ENCODE results near the gene ANKRD13B.
A peak's percentile ranks its signal among the peaks of the same experiment; 100 is the strongest.

Gene ANKRD13B

DNA sequence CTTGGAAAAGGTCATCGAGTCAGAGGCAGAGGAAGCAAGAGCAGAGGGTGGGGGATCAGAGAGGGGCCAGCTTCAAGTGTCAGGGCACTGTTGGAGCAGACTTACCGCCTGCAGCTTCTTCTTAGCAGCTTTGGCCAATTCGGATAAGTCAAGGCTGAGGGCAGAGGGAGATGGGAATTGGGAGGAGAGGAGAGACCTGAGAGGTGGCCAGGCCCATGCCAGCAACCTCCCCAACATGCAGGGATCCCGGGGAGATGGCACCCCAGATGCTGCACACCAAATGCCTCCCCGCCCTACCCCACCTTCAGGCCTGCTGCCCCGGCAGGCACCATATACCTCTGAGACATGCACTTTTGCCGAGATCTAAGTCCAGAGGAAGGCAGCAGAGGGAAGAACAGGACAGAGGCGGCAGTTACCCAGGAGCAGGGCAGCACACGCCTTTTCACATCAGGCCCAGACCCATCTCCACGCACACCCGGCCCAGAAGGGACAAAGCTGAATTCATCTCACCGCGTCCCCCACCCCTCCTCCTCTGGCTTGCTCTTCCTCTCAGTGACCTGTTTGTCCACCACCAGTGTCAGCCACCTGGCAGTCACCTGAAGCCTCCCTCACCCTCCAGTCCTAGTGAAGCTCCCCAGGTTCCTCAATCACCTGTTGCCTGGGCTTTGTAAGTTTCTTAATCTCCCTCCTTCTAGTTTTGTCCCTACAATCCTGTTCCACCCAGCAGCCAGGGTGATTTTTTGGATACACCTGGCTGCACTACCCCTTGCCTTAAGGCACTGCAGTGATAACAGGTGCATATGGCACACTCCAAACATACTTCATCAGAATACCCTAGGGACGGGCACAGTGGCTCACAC, 14.1 kb upstream of the ANKRD13B start:
- H3K4me3 ChIP-seq (ENCODE audit: low read depth, low read length), result no peak overlapping the region
- TF ChIP-seq, protein P1, sequence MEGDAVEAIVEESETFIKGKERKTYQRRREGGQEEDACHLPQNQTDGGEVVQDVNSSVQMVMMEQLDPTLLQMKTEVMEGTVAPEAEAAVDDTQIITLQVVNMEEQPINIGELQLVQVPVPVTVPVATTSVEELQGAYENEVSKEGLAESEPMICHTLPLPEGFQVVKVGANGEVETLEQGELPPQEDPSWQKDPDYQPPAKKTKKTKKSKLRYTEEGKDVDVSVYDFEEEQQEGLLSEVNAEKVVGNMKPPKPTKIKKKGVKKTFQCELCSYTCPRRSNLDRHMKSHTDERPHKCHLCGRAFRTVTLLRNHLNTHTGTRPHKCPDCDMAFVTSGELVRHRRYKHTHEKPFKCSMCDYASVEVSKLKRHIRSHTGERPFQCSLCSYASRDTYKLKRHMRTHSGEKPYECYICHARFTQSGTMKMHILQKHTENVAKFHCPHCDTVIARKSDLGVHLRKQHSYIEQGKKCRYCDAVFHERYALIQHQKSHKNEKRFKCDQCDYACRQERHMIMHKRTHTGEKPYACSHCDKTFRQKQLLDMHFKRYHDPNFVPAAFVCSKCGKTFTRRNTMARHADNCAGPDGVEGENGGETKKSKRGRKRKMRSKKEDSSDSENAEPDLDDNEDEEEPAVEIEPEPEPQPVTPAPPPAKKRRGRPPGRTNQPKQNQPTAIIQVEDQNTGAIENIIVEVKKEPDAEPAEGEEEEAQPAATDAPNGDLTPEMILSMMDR (IDR thresholded peaks at IDR 0.05; ENCODE audit: borderline replicate concordance, insufficient read depth, low read depth, low read length), result no peak

DNA sequence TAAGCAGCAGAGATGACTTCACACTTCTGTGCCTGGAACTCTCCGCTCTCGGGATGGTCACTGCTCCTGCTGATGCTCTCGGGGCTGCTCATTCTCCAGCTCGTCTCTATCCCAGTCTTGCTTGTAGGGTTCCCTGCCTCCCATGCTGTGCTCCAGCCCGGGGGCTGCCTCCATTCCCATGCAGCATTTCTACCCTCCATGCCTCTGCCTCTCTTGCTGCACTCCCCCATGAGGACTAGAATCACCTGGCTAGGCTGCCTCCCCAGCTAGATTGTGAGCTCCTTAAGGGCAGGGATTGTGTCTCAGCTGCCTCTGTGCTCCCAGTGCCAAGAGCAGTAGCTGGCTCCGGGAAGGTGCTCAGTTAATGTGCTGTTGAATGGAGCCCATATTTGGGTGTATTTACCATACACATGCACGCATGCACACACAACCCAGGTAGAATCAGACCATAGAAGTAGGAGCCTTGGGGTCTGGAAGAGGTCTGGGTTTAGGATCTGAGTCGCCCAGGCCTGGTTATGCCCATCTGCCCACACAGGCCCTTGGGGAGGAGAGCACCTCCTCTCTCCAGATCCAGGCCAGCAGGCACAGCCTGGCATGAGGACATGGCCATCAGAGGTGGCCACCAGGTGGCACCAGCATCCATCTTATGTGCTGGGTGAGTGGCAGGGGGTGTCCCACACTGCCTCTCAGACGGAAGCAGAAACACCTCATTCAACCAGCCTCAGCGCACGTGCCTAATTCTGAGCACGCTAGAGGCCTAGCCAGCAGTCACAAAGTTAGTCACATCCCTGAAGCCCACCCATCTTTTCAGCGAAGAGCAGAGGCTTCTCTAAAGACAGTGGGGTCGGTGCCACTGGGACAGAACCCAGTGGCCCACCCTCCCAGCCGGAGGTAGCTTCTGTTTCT, 12.8 kb upstream of the ANKRD13B start:
- no peak overlapping the region for H3K4me3 ChIP-seq (ENCODE audit: low read depth, low read length)
- TF ChIP-seq, protein P1 (IDR thresholded peaks at IDR 0.05; ENCODE audit: borderline replicate concordance, insufficient read depth, low read depth, low read length), result peak; percentile 89

DNA sequence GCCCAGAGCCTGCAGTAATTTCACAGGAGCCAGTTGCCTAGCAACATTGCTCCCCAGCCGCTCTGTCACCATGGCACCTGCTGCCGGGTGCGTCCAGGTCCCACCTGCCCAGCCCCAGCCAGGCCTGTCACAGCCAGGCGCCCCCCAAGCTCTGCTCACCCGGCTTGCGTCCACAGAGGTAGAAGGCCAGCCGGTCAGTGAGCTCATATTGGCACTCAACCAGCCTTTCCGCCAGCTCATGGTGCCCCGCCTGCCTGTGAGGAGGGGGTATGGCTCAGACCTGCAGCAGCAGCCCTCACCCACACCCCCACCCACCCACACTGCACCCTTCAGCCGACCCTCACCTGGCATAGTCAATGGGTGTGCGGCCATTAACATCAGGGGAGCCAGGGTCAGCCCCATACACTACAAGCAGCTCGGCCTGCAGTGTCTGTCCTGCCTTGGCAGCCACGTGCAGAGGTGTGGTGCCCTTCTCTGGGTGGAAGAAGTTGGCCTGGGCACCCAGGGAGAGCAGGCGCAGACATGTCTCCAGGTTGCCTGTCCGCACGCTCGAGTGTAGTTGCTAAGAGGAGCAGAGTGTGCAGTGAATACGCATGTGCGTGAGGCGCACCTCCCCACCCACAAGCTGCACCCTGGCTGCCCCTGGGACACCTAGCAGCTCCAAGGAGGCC, 11.2 kb upstream of the ANKRD13B start:
- TF ChIP-seq, protein P1 (IDR thresholded peaks at IDR 0.05; ENCODE audit: borderline replicate concordance, insufficient read depth, low read depth, low read length), result no peak

DNA sequence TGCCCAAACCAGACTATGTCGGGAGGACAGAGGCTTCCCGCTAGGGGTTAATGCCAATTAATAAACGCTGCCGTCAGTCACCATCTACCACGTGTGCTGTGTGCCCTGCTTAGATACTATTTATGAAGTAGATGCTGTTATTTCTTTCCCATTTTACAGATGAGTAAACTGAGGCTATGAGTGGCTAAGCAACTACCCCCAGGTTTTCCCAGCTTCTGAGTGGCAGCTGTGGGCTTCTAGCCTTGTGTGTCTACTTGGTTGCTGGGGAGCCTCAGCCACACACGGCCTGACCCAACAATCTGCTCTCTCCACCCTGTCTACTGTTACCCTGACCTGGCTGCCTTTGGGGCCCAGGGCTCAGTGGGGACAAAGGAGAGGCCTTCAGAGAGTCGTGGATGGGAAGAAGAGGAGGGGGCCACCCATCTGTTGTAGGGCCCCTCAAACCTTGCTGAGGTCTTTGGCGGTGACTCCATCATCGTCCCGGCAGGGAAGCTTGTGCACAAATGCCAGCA, 10.6 kb upstream of the ANKRD13B start:
- H3K4me3 ChIP-seq (ENCODE audit: low read depth, low read length), result no peak overlapping the region
- TF ChIP-seq, protein P1 (IDR thresholded peaks at IDR 0.05; ENCODE audit: borderline replicate concordance, insufficient read depth, low read depth, low read length), result no peak

More for the DNA sequence above, 11.2 kb upstream of the ANKRD13B start:
- no peak overlapping the region for H3K4me3 ChIP-seq (ENCODE audit: low read depth, low read length)

DNA sequence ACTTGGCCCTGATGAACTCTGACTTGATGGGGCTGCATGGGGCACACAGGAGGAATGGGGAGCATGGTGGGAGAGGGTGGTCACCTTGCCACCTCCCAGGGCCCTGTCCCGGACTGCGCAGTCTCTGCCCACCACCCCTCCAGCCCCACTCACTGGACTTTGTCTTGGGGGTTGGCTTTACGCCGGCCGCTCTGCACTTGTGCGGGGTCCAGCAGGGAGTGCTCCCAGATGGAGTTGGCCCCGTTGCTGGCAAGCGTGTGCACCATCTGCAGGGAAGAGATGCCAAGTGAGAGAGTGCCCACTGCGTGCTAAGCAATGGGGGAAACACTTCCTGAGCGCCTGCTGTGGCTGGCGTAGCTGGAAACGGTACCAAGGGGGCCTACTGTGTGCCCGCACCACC, 10.2 kb upstream of the ANKRD13B start:
- H3K4me3 ChIP-seq (ENCODE audit: low read depth, low read length), result no peak overlapping the region
- TF ChIP-seq, protein P1 (IDR thresholded peaks at IDR 0.05; ENCODE audit: borderline replicate concordance, insufficient read depth, low read depth, low read length), result no peak

DNA sequence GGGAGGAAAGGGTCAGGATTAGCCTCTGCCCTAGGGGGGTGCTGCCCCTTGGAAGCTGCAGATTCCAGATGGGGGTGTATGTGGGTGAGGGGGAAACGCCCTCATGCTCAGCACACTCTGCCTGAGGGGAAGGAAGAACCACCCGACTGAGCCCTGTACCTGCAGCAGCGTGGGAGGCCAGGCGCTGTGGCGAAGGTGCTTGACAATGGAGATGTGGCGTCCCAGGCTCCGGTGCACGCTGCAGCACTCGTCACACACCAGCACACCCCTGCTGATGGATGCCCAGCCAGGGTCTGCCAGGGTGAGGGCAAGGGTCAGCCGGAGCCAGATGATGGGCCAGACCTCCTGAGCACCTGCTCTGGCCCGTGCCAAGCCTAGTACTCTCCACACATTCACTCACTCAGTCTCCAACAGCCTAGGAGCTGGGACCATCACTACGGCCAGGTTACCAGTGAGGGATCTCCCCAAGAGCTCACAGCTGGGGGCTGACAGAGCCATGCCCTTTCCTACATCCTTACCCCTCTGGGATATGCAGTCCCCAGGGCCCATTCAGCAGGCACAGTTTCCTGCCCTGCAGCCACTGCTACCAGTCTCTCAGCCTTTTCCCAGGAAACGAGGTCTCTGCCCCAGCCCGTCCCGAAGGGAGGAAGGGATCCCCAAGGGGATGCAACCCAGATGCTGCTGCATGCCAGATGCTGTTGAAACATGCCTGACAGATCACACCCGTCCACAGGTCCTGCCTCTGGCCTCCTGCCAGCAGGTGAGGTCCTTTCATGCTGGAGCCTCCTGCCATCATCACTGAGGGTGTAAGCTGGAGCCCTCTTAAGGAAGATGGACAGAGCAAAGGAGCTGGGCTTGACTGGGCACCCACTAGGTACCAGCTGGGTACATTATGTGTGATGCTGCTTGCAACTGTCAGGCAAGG, 9.3 kb upstream of the ANKRD13B start:
- TF ChIP-seq, protein P1 (IDR thresholded peaks at IDR 0.05; ENCODE audit: borderline replicate concordance, insufficient read depth, low read depth, low read length), result no peak
- no peak overlapping the region for H3K4me3 ChIP-seq (ENCODE audit: low read depth, low read length)
